AG09319 (cell line): Measurements from ENCODE around the gene ENDOD1.

ENCODE experiments used
- DNase-seq: peaks from one replicate; pipeline ENCODE4 v3.0.0-alpha.2; 2010; ENCODE audit warnings: low read depth; ENCODE audit errors: extremely low read depth
- CTCF ChIP-seq: IDR thresholded peaks from 2 replicates; pipeline ENCODE4 v1.5.1; 2011; ENCODE audit warnings: low read depth, mild to moderate bottlenecking, inconsistent platforms, low read length, moderate library complexity

Gene ENDOD1

GRCh38 chr11:95086151-95086550 is 3.5 kb upstream of the ENDOD1 start:
- no peak for TF ChIP-seq CTCF
- no peak for DNase-seq

GRCh38 chr11:95086836-95087570 is 2.6 kb upstream of the ENDOD1 start:
- DNase-seq = no peak
- TF ChIP-seq CTCF = no peak

GRCh38 chr11:95088946-95089619 is 563 bp upstream of the ENDOD1 start:
- no peak for TF ChIP-seq CTCF
- DNase-seq = no peak

- no peak for TF ChIP-seq CTCF
- no peak for DNase-seq
Measured at GRCh38 chr11:95091663-95092180, 2.1 kb downstream of the ENDOD1 start.

- peak; percentile 50 for TF ChIP-seq CTCF
- no peak for DNase-seq
Measured at GRCh38 chr11:95092549-95093324, 3.1 kb downstream of the ENDOD1 start.

GRCh38 chr11:95093548-95093947 is 3.9 kb downstream of the ENDOD1 start:
- no peak for TF ChIP-seq CTCF
- DNase-seq = no peak
